IPS DF 6.9 (cell line): ENCODE results near the gene RBM4B.

ENCODE experiments used
- DNase-seq: peaks from one replicate; pipeline ENCODE4 v3.0.0-alpha.2; 2013; ENCODE audit warnings: low read depth, low spot score
- H3K27ac ChIP-seq: one replicate; pipeline ENCODE4 v1.5.1; 2013; ENCODE audit warnings: low read length, control low read depth
- H3K27me3 ChIP-seq: 2 replicates; pipeline ENCODE4 v1.6.1; 2013; ENCODE audit warnings: mild to moderate bottlenecking, low read length; ENCODE audit not compliant: control insufficient read depth, insufficient read depth
- H3K36me3 ChIP-seq: 2 replicates; pipeline ENCODE4 v1.6.1; 2013; ENCODE audit warnings: low read length; ENCODE audit not compliant: control insufficient read depth, insufficient read depth
- H3K4me1 ChIP-seq: 2 replicates; pipeline ENCODE4 v1.6.1; 2013; ENCODE audit warnings: low read length; ENCODE audit not compliant: control insufficient read depth, insufficient read depth
- H3K4me3 ChIP-seq: 2 replicates; pipeline ENCODE4 v1.5.1; 2013; ENCODE audit warnings: mild to moderate bottlenecking, low read length
- H3K9me3 ChIP-seq: 2 replicates; pipeline ENCODE4 v1.6.1; 2013; ENCODE audit warnings: low read length, inconsistent platforms; ENCODE audit not compliant: control insufficient read depth, insufficient read depth
- WGBS: extraction: QIAGEN DNeasy Blood & Tissue Kit; methylation state at CpG from one replicate; pipeline ENCODE4 v1.1.7; 2013; ENCODE audit warnings: mixed read lengths, missing lambda C conversion rate; ENCODE audit not compliant: insufficient read length, insufficient coverage; 5-methylcytosine and 5-hydroxymethylcytosine counted together

Gene RBM4B

DNA sequence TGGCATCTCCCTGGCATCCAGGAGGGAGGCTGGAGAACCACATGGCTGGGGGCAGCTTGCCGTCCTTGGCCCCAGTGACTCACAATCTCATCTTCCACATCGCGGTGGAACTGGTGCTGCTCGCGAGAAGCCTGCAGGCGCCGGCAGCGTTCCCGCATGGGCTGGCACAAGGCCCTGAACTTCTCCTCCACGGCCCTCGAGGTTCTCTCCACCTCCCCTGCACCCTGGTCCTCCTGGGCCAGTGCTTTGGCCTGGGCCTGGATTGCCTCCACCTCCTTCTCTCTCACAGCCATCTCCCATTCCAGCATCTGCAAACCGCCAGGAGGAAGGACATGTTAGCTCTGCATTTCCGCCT is 16.3 kb upstream of the RBM4B start:
- no CpG with 5 or more reads among the region's 13 CpGs for WGBS
- Histone ChIP-seq H3K4me1 (no peaks in the 10 kb centered on the region), H3K9me3 (no peaks in the 10 kb centered on the region), H3K27me3 (no peaks in the 10 kb centered on the region), H3K36me3 (peaks cover 45% of the 10 kb centered on the region), H3K27ac (no peak overlapping the region), H3K4me3 (no peak overlapping the region)
- no peak for DNase-seq

DNA sequence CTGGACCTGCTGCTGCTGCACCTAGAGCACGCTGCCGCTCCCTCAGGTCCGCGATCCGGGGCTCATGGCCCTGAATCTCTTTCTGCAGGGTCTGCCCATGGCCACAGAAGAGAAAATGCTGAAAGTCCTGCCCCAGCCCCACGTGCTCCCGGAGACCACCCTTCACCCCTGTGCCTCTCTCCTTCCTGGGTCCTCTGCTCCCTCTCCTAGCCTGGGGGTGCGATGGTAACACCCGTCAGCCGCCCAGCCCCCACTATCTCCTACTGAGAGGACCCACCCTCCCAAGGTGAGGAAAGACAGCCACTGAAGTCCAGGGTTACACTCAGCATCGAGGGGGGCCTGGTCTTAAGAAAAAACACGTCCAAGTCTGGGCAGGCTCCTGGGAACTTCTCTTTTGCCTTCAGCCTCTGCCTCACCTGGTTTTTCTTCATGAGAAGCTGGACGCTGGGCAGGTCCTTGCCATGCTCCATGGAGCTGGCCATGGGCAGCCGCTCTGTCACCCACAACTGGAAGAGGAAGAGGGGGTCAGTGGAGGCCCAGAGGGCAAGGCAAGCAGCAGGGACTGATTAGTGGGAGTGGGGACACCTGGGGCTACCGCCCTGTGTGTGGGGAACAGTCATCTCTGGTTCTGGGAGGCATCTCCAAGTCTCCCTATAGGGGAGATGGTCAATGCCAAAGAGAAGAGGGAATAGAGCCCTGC is 15.8 kb upstream of the RBM4B start:
- Histone ChIP-seq H3K27me3 (no peaks in the 10 kb centered on the region), H3K4me3 (no peak overlapping the region), H3K9me3 (no peaks in the 10 kb centered on the region), H3K4me1 (no peaks in the 10 kb centered on the region), H3K36me3 (peaks cover 50% of the 10 kb centered on the region), H3K27ac (no peak overlapping the region)
- WGBS: no CpG with 5 or more reads among the region's 15 CpGs
- DNase-seq: no peak

DNA sequence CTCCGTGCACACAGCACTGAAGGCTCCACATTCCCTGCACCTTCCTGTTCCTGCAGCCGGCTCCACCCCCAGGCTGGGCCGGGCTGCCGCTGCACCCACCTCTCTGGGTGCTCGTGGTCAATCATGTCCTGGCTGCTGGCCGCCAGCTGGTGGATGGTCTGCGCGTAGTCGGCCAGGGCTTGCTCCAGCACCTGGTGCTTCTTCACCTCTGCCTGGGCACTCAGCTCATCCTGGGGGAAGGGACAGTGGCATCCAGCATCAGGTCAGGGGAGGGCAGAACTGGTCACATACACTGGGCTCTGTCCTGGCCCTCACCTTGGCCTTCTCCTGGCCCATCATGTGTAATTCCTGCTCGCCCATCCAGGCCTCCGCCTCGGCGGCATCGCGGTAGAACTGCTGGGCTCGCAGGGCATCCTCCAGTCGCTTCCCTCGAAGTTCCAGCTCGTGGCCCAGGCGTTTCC is 15.2 kb upstream of the RBM4B start:
- Histone ChIP-seq H3K9me3 (no peaks in the 10 kb centered on the region), H3K36me3 (peaks cover 53% of the 10 kb centered on the region), H3K4me3 (no peak overlapping the region), H3K4me1 (no peaks in the 10 kb centered on the region), H3K27ac (no peak overlapping the region), H3K27me3 (no peaks in the 10 kb centered on the region)
- no peak for DNase-seq
- WGBS: no CpG with 5 or more reads among the region's 20 CpGs

DNA sequence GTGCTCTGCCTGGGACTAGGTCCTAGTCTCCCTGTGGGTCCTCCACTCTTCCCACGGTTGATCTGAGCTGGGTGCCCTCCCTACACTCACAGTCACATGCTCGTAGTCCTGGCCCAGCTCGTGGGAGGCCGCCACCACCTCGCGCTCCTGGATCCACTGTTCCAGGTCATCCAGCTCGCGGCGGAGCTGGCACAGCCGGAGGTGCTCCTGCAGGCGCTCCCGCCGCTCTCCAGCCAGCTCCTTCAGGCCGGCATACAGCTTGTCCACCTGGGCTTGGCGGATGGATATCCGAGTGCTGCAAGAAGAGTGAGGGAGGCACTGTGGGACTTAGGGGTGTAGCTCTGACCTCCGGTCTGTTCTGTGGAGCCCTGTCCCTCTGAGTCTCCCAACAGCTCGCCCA is 14.8 kb upstream of the RBM4B start:
- Histone ChIP-seq H3K27ac (no peak overlapping the region), H3K36me3 (peaks cover 54% of the 10 kb centered on the region), H3K4me1 (no peaks in the 10 kb centered on the region), H3K4me3 (no peak overlapping the region), H3K27me3 (no peaks in the 10 kb centered on the region), H3K9me3 (no peaks in the 10 kb centered on the region)
- WGBS: no CpG with 5 or more reads among the region's 18 CpGs
- DNase-seq: no peak

DNA sequence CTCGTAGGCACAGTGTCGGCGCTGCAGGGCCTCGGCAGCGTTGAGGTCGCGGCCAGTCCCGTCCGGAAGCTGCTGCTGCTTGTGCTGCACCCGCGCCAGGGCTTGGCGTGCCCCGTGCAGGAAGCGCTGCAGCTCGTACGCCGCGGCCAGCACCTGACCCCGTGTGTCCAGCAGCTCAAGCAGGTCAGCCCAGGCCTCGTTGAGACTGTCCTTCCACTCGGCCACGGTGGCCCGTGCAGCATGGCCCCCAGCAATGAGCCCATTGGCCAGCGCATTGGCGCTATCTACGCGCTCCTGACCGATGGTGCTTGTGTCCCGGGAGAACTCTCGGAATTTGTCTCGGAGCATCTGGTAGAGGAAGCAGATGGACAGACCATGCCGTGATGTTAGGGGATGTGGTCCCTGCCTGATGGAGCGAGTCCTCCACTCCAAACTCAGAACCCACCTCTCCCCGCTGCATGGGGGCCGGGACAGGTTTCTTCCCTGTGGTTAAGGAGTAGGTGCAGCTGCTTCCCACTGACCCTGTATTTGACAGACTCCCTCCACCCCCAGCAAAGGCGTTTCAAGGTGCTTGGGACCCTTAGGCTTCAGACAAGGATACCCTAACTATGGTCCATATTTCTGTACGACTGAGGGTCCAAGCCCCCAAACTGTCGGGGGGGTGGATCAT is 13.8 kb upstream of the RBM4B start:
- H3K36me3 ChIP-seq: peaks cover 52% of the 10 kb centered on the region
- H3K4me1 ChIP-seq: no peaks in the 10 kb centered on the region
- no peak overlapping the region for H3K27ac ChIP-seq
- DNase-seq: no peak
- no peak overlapping the region for H3K4me3 ChIP-seq
- H3K9me3 ChIP-seq: no peaks in the 10 kb centered on the region
- WGBS: no CpG with 5 or more reads among the region's 38 CpGs
- H3K27me3 ChIP-seq: no peaks in the 10 kb centered on the region

DNA sequence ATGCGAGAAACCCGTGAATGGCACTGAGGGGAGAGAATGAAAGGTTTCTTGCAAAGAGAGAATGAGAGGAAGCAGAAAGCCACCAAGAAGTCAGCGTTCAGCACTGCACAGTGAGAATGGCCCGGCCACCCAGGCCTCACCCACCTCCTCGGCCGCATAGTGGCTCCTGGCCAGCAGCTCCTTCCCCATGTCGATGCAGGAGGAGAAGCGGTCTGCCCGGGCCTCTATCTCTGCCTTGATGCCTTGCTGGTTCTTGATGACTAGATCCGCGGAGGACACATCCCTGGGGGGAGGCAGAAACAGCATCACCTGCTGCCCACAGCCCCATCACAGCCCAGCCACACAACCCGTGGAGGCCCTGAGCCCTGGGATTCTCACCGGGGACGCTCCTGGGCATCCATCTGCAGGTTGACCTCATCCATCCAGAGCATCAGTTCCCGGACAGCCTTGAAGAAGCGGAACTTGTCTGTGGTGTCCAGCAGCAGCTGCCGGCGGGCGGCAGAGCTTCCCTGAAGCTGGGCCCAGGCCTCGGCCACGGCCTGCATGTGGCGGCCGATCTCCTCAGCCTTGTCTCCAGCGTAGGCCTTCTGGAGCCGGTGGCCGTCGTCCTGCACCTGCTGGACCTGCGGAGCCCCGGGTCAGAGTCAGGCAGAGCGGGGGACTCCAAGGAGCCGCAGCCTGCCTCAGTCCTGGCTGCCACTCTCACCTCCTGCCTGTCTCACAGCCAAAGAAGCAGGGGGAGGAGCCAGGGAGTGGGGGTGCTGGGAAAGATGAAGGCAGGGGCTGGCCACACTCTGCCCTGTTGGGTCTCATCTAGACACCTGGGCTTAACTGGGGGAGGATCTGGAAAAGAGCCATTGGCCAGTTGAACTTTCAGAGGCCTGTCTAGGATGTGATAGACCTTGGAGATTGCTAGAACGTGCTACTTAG is 12.2 kb upstream of the RBM4B start:
- no peak overlapping the region for H3K27ac ChIP-seq
- H3K4me3 ChIP-seq: no peak overlapping the region
- no CpG with 5 or more reads among the region's 32 CpGs for WGBS
- H3K36me3 ChIP-seq: peaks cover 51% of the 10 kb centered on the region
- H3K9me3 ChIP-seq: no peaks in the 10 kb centered on the region
- no peak for DNase-seq
- H3K27me3 ChIP-seq: no peaks in the 10 kb centered on the region
- H3K4me1 ChIP-seq: no peaks in the 10 kb centered on the region

DNA sequence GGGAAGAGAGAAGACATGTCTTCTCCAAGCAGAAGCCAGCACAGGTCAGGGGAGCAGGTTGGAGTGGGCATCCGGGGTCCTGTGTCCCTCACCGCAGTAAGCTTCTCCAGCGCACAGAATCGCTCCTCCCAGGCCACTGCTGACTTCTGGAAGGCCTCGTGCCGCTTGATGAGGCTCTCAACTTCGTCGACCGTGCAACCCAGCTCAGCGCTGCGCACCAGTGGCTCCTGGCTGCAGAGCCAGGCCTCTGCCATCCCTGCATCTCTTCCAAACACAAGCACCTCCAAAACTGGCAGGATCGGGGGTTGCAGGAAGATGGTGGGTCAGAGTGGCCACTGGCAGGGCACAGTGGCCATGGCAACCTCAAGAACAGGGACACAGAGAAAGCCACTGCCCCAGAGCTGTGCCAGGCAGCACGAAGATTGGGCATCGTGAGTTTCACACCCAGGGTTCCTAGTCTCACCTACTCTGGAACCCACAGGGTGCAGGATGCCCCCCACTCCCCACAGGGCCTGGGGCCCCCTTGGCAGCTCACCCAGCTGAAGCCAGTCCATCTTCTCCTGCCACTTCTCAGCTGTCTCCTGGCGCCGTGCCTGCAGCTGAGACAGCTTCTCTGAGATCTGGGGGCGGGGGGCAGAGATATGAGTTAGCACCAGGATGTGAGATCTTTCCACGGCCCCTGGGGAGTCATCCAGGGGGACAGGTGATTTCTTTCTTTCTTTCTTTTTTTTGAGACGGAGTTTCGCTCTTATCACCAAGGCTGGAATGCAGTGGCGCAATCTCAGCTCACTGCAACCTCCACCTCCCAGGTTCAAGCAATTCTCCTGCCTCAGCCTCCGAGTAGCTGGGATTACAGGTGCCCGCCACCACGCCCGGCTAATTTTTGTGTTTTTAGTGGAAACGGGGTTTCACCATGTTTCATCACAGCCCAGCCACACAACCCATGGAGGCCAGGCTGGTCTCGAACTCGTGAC is 11.2 kb upstream of the RBM4B start:
- H3K9me3 ChIP-seq: no peaks in the 10 kb centered on the region
- H3K27me3 ChIP-seq: no peaks in the 10 kb centered on the region
- H3K4me3 ChIP-seq: no peak overlapping the region
- DNase-seq: no peak
- H3K27ac ChIP-seq: no peak overlapping the region
- H3K36me3 ChIP-seq: peaks cover 47% of the 10 kb centered on the region
- no CpG with 5 or more reads among the region's 28 CpGs for WGBS
- no peaks in the 10 kb centered on the region for H3K4me1 ChIP-seq

DNA sequence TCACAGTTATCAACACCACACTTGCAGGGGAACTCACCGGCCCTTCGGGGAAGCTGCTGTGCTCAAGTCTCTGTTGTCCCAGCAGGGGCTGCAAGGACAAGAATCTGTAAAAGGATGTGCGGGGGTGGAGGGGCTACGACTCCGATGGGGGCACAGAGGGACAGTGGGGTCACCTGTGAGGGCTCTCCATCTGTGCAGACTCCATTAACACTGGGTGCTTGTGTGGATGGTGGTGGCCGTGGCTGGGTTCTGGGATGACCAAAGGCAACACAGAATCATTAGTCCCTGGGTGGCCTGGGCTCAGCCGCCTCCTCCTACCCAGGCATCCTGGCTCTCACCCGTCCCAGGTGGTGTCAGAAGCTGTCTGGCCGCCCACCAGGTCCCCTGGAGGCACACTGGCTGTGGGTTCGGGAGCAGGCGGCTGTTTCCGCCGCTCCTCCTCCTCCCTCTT is 10.2 kb upstream of the RBM4B start:
- Histone ChIP-seq H3K27me3 (no peaks in the 10 kb centered on the region), H3K27ac (no peak overlapping the region), H3K36me3 (peaks cover 39% of the 10 kb centered on the region), H3K4me1 (no peaks in the 10 kb centered on the region), H3K9me3 (no peaks in the 10 kb centered on the region), H3K4me3 (no peak overlapping the region)
- no peak for DNase-seq
- no CpG with 5 or more reads among the region's 13 CpGs for WGBS

DNA sequence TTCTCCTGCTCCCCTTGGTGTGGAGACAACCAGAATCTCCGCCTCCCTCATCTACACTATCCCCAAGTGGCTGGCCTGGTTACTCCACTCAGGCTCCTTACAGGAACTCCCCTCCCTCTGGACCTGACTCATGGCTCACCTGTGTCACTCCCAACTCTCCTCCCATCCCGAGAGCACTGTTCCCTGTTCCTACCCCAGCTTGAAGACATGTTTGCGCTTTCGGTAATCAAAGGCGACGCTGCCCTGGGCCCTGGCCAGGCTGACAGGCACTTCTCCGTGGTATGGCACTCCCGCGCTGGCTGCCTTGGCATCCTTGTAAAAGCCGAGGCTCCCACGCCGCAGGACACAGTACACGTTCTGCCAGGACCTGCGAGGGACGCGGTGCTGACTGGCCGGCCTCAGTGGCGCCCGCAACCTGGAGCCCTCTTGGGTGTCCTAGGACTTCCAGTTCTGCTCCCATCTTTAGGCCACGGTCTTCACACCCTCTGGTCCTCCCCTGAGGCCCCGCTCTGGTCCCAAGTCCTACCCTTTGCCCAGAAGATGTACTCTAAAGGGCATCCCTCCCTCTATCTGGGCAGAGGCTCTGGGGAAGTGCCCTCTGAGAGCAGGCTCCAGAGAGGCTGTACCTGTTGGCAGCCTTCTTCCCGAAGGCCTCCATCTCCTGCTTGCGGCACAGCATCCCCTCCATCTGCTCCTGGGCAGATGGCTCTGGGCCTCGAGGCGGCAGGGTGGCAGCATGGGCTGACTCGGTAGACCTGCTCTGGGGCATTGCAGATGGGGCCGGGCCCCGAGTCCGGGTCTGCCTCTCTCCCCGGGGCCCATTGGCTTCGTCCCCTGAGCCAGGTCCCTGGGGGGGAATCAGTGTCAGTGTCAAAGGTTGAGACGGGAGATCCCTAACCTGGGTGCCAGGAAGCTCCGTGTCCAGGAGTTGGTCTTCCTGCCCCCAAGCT is 9.4 kb upstream of the RBM4B start:
- Histone ChIP-seq H3K36me3 (peaks cover 32% of the 10 kb centered on the region), H3K27me3 (no peaks in the 10 kb centered on the region), H3K4me1 (no peaks in the 10 kb centered on the region), H3K9me3 (no peaks in the 10 kb centered on the region), H3K27ac (no peak overlapping the region), H3K4me3 (no peak overlapping the region)
- no peak for DNase-seq
- no CpG with 5 or more reads among the region's 33 CpGs for WGBS
